HG03342 (cell line): ENCODE results near the gene FSTL4.

Experiments
- ATAC-seq: cut with Tn5 transposase; IDR thresholded peaks from one replicate; pipeline ENCODE4 v1.9.1; 2021; ENCODE audit warnings: mild to moderate bottlenecking, moderate library complexity; ENCODE audit not compliant: unreplicated experiment

FSTL4 gene

DNA sequence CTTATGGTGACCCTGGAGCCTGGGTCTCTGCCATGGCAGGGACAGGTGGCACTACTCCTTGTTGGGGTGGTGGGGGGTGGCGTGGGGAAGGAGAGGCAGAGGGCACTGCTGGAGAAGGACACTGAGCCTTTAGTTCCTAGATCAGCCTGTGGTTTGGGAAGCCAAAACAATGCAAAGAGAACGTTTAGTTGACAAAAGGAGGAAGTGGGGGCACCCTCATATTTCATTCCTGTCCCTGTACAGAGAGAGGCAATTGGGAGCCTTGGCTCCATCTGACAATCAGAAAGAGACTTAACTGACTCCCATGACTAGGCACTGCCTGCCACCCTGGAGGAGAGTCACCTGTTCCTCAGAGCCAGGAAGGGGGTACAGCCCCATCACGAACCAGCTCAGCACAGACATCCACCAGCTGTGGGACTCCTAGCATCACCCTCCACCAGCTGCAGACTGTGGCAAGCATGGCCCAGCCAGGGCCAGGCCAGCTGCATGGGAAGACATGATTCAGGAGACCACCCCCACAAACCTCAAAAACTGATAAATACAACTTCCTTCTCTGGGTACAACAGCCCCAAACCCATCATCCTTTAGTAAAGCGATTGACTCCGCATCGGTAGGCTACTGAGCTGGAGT, 303.1 kb downstream of the FSTL4 start:
- ATAC-seq = no peak

GRCh38 chr5:133307275-133307674, 305.1 kb downstream of the FSTL4 start:
- ATAC-seq = no peak

DNA sequence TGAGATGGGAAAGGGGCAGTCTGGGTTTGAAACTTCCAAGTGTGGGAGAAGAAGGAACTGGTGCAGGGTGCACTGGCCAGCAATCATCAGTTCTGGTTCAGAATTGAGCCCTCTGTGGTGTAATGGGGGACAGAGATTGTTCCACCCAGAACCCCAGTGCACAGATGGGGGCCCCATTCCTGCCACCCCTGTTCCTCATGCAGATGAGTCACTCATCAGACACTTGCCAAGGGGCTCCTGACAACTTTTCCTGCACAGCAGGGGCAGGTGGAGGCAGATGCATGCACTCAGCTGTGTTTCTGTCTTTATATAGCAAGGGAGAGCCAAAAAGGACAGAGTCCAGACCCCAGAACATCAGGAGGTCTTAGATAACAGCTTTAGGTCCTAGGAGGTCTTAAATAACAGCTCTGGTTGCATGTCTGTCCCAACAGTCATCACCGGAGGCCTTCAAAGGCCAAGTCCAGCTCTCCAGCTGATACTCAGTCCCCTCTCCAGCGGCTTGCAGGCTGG, 307.6 kb downstream of the FSTL4 start:
- ATAC-seq = no peak

GRCh38 chr5:133304178-133304577, 308.2 kb downstream of the FSTL4 start:
- ATAC-seq = no peak

- no peak for ATAC-seq
Observed at GRCh38 chr5:133303298-133303697, 309.0 kb downstream of the FSTL4 start.

DNA sequence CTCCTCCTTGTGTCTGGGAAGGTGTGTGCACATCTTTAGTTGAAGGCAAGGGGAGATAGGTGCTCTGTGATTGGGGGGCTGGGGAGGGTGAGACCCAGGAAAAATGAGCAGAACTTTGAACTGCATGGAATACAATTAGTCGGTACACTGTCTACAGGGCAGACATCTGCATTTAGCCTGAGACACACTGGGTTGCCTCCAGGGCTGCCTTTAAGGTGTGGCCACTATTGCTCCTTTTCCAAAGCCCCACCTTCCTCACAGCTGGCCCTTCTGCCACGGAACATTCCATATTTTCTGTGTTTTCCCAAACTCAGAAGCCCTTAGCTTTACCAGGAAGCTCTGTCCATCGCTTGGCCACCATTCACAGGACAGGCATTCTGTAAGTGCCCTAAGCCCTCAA, 312.6 kb downstream of the FSTL4 start:
- no peak for ATAC-seq

- no peak for ATAC-seq
Observed at GRCh38 chr5:133299021-133299420, 313.3 kb downstream of the FSTL4 start.

DNA sequence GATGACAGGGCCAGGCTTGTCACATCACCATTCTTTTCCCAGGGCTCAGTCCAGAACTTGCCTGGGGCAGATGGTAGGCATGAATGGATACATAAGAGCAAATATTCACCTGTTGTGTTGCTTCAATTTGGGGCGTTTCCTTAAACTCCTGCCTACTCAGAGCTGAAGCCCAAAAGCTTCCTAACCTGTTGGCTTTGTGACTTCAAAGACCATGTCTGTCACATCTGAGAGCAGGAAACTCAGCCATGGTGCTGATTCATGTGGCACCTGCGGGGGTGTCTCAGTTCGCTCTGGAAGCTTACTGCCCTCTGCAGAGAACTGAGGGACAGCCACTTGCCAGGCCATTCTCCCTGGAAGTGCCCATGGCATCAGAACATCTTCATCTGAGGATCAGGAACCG, 313.9 kb downstream of the FSTL4 start:
- no peak for ATAC-seq

DNA sequence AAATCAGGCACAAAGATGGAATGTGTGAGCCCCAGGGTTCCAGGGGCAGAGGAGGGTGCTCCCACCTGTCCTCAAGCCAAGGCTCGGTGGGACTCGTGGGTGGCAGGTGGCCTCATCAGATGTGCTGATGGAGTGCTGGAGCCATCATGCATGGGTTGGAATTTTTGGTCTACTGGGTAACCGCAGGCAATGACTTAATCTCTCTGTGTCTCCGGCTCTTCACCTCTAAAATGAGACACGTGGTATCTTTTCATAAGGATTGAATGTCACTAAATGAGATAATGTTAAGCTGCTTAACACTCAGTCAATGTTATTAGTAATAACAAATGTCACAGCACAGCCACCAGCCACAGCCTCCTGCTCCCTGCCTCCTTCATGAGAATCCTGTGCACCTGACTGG, 315.0 kb downstream of the FSTL4 start:
- no peak for ATAC-seq

DNA sequence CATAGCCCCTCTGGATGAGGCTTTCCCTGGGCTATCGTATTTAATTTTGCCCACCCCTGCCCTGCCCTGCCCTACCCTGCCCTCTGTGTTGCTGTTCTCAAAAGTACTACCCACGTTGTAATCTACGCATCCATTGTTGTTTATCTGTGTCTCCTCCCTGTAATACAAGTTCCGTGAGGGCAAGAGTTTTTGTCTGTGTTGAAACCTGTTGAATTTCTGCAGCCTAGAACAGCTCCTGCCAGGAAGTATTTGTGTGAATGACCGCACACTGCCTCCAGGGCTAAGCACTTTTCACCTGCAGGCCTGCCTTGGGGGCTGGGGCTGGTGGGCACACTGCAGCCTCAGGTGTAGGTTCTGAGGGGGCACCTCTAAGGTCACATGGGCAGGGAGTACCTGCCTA, 315.7 kb downstream of the FSTL4 start:
- ATAC-seq = no peak

DNA sequence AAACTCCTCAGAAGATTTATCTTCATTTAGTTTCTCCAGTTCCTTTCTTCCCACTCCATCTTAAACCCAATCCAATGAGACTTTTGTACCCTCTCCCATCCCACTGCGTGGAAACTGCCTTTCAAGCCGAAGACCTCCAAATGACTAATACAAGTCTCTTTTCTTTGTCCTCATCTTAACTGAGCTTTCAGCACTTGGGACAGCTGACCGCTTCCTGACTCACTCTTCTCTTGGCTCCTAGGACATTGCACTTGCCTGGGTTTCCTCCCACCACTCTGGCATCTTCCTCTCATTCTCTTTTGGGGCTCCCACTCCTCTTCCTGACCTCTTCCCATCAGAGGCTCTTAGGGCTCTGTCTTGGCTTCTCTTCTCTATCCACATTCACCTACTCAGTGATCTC, 316.8 kb downstream of the FSTL4 start:
- no peak for ATAC-seq

- ATAC-seq = no peak
Observed at GRCh38 chr5:133294380-133294779, 318.0 kb downstream of the FSTL4 start.

DNA sequence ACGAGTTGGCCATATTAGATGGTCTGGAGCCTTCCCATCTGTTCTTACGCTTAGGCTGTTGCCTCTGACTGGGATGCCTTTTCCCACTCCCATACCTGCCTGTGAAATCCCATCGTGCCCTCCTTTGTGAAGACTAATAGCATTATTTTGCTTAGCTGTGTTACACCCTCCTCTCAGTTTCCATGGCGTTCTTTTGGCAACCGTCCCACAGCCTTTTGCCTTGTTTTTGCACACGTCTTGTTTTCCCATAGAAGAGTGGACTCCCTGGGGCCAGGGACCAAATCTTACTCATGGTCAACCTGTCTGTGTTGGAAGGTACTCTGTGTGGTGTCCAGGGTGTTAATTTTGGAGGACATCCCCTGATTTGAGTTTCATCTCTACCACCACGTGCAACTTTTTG, 318.4 kb downstream of the FSTL4 start:
- ATAC-seq = no peak

GRCh38 chr5:133292300-133292699, 320.0 kb downstream of the FSTL4 start:
- ATAC-seq = no peak

DNA sequence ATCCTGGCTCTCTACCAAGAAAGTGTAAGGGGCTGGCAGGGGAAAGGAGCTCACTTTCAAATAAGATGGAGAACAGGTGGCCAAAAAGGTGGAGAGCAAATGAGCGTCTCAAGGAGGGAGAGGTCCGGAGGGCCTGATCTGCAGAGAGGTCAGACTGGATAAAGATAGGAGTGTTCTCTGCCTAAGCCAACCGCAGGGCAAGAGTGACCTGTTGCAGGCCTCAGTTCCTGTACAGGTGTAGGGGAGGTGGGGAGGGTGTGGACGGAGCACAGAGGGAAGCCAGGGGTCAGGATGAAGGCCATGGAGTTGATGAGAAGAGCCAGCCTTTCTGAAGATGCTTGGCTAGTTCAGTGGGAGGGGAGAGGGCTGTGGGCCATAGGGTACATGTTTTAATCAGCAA, 320.8 kb downstream of the FSTL4 start:
- ATAC-seq = no peak

DNA sequence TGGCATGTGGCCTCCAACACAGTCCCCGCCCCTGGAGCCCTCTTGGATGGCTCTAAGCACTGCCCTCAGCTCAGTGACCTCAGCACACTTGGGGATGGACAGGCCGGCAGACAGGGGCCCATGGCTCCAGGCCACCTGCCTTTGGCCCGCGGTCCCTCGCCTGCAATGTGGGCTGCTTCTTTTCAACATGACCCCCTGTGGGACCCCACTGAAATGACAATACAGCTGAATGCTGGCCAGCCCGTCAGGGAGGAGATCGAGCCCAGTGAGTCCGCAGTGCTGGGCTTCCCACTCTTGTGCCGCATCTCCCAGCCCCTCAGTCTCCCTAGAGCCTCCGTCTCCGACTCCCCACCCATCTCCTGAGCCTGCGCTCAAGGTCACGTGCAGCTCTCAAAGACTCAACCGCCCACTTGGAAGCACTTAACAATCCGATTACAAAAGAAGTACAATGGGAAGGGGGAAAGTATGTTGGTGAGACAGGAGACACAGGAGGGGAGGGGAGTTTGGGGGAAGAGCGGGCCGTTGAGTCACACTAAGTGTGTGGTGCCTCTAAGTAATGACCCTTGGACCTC, 321.6 kb downstream of the FSTL4 start:
- ATAC-seq = no peak

- ATAC-seq = no peak
Observed at GRCh38 chr5:133289686-133290367, 322.5 kb downstream of the FSTL4 start.

DNA sequence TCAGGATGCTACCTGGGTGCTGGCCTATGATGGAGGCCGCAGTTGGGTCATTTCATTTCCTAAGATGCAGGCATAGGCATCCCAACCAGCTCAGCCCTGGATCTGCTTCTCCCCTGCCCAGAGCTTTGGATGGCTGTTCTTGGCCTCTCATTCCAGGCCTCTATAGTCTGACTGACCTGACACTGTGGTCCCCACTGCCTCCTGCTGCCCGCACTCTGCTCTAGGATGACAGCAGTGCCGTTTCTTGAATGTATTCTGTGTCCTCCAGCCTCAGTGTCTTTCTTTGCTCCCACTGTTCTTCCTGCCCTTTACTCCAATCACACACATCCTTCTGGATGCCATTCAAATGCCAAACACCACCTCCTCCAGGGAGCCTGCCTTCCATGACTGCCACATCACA, 324.8 kb downstream of the FSTL4 start:
- no peak for ATAC-seq

- ATAC-seq = no peak
Observed at GRCh38 chr5:133286483-133286882, 325.9 kb downstream of the FSTL4 start.

GRCh38 chr5:133285583-133286021, 326.7 kb downstream of the FSTL4 start:
- ATAC-seq = no peak

DNA sequence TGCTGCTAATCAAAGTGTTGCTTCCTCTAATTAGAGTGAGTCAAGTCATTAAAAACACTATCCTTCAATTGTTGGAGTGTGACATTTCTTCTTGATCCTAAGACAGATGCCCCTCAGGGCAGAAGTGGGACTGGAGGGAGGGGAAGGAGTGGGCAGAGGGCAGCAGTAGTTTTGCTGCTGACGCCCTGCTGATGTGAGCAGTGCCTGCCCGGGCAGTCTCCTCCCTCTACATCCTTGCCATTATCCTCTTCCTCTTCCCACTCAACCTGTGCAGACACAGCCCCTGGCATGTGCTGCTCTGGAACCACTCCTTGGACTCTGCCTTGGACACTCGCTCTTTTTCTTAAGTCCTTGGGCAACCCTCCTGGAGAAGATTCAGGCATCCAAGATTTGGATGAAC, 328.0 kb downstream of the FSTL4 start:
- no peak for ATAC-seq

DNA sequence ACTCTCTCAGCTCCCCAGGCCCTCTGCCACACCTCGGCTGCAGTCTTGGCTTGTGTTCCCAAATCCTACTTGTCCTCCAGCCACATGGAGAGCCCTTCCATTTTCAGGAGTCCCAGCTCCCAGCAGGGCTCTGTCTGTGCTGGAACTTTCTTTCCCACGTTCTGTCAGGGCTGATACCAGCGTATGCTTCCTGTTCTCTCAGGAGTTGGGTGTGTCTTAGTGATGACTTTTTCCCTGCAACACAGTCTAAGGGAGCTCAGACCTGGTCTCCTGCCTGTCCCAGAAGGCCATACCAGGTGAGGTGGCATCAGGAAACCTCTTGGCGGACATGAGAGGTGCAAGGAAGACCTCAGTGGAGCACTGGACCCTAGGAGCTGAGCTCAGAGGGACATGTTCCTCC, 334.0 kb downstream of the FSTL4 start:
- no peak for ATAC-seq
